Body of pancreas (tissue), 4 donors: Measurements from ENCODE around the gene GFY. TPM values are rescaled to one million over a fixed set of nuclear protein-coding genes. Genes with fewer than 3 reads are reported as not detected.
"Not testable (repeated sequence)": the region's sequence is repeated elsewhere in the genome, so short reads cannot be mapped to it uniquely, and the experiment has no call there.

Experiments
- ATAC-seq: fragments of 150-250 bp; one replicate; pipeline ENCODE4 v1.9.1; 2016
- DNase-seq, 4 donors: peaks; one replicate each; pipeline ENCODE4 v3.0.0-alpha.2; 2019
- H3K27ac ChIP-seq, 4 donors: fragments of 200-600 bp; sonication (generic); 1 replicate in 3 of 4; 2 replicates in 1 of 4; pipeline versions ENCODE4 v1.5.1 to v1.6.1; 2016 to 2019; ENCODE audit warnings: mild to moderate bottlenecking in 1 of 4, mixed read lengths in 1 of 4, moderate library complexity in 1 of 4
- H3K27me3 ChIP-seq, 2 donors: fragments of 200-600 bp; sonication (generic); one replicate each; pipeline ENCODE4 v1.6.0; 2016; ENCODE audit warnings: mild to moderate bottlenecking in 1 of 2
- H3K36me3 ChIP-seq, 2 donors: fragments of 200-600 bp; sonication (generic); replicated peaks in 1 of 2; 2 replicates each; pipeline ENCODE4 v1.5.1; 2016; ENCODE audit warnings: low read depth in 2 of 2; ENCODE audit not compliant: insufficient read depth in 1 of 2
- H3K4me1 ChIP-seq: fragments of 200-600 bp; sonication (generic); one replicate; pipeline ENCODE4 v1.6.0; 2016
- H3K4me3 ChIP-seq, 2 donors: fragments of 200-600 bp; sonication (generic); 1 replicate in 1 of 2; 2 replicates in 1 of 2; pipeline ENCODE4 v1.5.1; 2016 to 2019
- H3K9me3 ChIP-seq, 3 donors: fragments of 200-600 bp; sonication (generic); 1 replicate in 2 of 3; 2 replicates in 1 of 3; pipeline ENCODE4 v1.5.1; 2016
- CTCF ChIP-seq, 7 experiments: fragments of 450-650 bp in 4 of 7; fragments of 200-600 bp in 3 of 7; sonication (generic) in 3 of 7; IDR thresholded peaks; one replicate each; pipeline ENCODE4 v1.5.1; 2016 to 2019; ENCODE audit warnings: antibody characterized with exemption in 7 of 7
- POLR2A ChIP-seq, 3 donors: fragments of 450-650 bp; IDR thresholded peaks; one replicate each; pipeline ENCODE4 v1.6.1; 2016; ENCODE audit warnings: antibody characterized with exemption in 3 of 3, mild to moderate bottlenecking in 2 of 3
- WGBS, 2 donors: methylation state at CpG; one replicate each; pipeline ENCODE4 v1.1.5; 2017; 5-methylcytosine and 5-hydroxymethylcytosine counted together
- intact Hi-C: fragments of 100-400 bp; cut with DNase I; formaldehyde crosslinking; loops from one replicate; pipeline ENCODE4 v1.15.1; 2023
- total RNA-seq, 2 donors: library from RNA; depleted of rRNA; stranded (reverse); fragments of >200 nt; gene quantifications; one replicate each; pipeline ENCODE4 v1.1.0, GENCODE V29; 2016

GFY gene
- total RNA-seq, 2 donors from 2014 or later: not detected

DNA sequence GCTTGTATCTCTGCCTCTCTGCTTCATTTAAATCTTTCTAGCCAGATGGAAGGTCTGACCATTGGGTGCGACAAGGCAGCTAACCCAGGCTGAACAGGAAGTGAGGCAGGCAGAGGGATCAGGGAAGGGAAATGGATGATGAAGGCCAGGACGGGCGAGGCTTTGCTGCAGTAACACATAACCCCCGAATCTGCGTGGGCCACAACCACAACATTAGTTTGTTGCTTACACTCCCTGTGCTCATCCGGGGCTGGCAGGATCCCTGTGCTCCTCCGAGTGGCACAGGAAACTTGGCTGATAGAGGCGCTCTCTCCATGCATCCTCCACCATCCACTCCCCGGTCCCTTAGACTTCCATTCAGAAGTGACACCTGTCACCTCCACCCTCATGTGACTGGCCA lies 47.7 kb downstream of the GFY start:
- H3K4me1 ChIP-seq: peaks cover 6% of the 10 kb centered on the region
- TF ChIP-seq POLR2A (IDR thresholded peaks at IDR 0.05) (no peak), CTCF (IDR thresholded peaks at IDR 0.05) (no peak)
- H3K36me3 ChIP-seq: no peaks in the 10 kb centered on the region
- DNase-seq (no peak), ATAC-seq (no peak)
- H3K4me3 ChIP-seq: no peak overlapping the region
- no peaks in the 10 kb centered on the region for H3K27me3 ChIP-seq
- 63 to 86% methylated on average over 9 of the region's 9 CpGs for WGBS, 2 donors
- intact Hi-C loops: no loop called here
- H3K9me3 ChIP-seq: no peaks in the 10 kb centered on the region
- no peak overlapping the region for H3K27ac ChIP-seq

- DNase-seq, intact Hi-C loops, H3K36me3 ChIP-seq, H3K4me1 ChIP-seq, H3K4me3 ChIP-seq, H3K27me3 ChIP-seq, H3K9me3 ChIP-seq, ATAC-seq: not testable (repeated sequence)
- 47 to 65% methylated on average over 3 to 9 of the region's 9 CpGs for WGBS, 2 donors
- peak overlapping the region in 3 of 4 donors; percentile 60 to 75 (median 66) for H3K27ac ChIP-seq
Measured at GRCh38 chr19:49473501-49473867, 48.3 kb downstream of the GFY start.

- Histone ChIP-seq H3K27me3 (no peaks in the 10 kb centered on the region), H3K36me3 (no peaks in the 10 kb centered on the region), H3K4me3 (peak within 1 kb of the TSS; percentile 39 to 65), H3K9me3 (no peaks in the 10 kb centered on the region), H3K4me1 (peaks cover 6% of the 10 kb centered on the region), H3K27ac (peak within 1 kb of the TSS in 3 of 4 donors; percentile 60 to 75 (median 66))
- DNase-seq: peak; percentile 67 to 76 (median 70)
- 2 to 5% methylated on average over 13 to 33 of the region's 33 CpGs for WGBS, 2 donors
- intact Hi-C loops: no loop called here
- TF ChIP-seq POLR2A (IDR thresholded peaks at IDR 0.05) (peak in 1 of 3 donors; percentile 16), CTCF (IDR thresholded peaks at IDR 0.05) (peak; percentile 93 to 99 (median 95))
- peak; percentile 67 for ATAC-seq
Measured at GRCh38 chr19:49473868-49474541, 48.8 kb downstream of the GFY start, which contains the start of gene FLT3LG. Gene FLT3LG (plus strand): TSS chr19:49474215. CDS start chr19:49474640, 425 bp downstream.

GRCh38 chr19:49474542-49474924 lies 49.3 kb downstream of the GFY start:
- no peak for ATAC-seq
- intact Hi-C loops: no loop called here
- peaks cover 6% of the 10 kb centered on the region for H3K4me1 ChIP-seq

More at GRCh38 chr19:49474542-49474924, 49.3 kb downstream of the GFY start:
- Histone ChIP-seq H3K9me3 (no peaks in the 10 kb centered on the region), H3K4me3 (no peak overlapping the region), H3K36me3 (no peaks in the 10 kb centered on the region), H3K27ac (peak overlapping the region in 2 of 4 donors; percentile 66 to 75), H3K27me3 (no peaks in the 10 kb centered on the region)
- 17 to 18% methylated on average over 11 of the region's 11 CpGs for WGBS, 2 donors
- TF ChIP-seq POLR2A (IDR thresholded peaks at IDR 0.05) (no peak), CTCF (IDR thresholded peaks at IDR 0.05) (no peak)
- DNase-seq: no peak
